Left forelimb (tissue), 1 donor: ENCODE results near the gene WDPCP.
"Not testable (repeated sequence)": the region's sequence is repeated elsewhere in the genome, so short reads cannot be mapped to it uniquely, and the experiment has no call there.

Experiments used
- DNase-seq: peaks from one replicate; pipeline ENCODE4 v3.0.0-alpha.2; 2018; ENCODE audit warnings: low spot score

WDPCP gene

DNA sequence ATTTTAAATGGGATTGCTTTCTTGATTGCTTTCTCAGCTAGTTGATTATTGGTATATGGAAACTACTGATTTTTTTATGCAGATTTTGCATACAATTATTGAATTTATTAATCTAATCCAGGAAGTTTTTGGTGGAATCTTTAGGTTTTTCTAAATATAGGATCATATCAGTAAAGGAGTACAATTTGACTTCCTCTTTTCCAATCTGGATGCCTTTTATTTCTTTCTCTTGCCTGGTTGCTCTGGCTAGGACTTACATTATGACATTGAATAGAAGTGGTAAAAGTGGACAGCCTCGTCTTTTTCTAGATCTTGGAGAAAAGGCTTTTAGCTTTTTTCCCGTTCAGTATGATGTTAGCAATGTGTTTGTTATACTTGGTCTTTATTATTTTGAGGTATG is 486.3 kb downstream of the WDPCP start:
- DNase-seq: no peak

DNA sequence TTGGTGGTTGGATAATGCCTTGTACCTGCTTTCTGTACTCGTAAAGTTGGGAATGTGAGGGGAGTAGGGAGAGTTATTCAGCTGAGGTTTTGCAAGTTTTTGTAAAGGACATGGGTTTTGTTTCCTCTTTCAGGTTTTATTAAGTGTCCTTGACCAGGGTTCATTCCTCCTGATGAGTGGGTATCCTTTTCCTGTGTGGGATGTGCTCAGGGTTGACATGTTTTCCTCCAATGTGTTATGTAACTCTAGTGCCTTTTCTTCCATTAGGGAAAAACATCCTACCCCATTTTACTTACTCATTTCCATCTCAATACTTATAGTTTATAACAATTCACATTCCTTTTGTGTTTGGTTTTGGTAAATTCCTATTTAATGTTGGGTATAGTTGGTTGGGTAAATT is 489.2 kb downstream of the WDPCP start:
- DNase-seq: no peak

DNA sequence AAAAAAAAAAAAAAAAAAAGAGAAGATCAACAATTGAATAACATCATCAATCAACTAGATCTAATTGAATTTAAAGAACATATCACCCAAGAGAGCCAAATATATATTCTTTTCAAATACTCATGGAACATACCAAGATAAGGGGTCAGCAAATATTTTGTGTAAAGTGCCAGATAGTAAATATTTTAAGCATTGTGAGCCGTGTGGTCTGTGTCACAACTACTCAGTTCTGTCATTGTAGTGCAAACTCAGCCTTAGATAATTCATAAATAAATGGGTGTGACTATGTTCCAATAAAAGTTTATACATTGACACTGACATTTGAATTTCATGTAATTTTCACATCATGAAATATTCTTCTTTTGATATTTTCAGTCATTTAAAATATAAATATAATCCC is 491.8 kb downstream of the WDPCP start:
- no peak for DNase-seq

GRCh38 chr2:63093502-63093901 is 494.8 kb downstream of the WDPCP start:
- DNase-seq: no peak

GRCh38 chr2:63092857-63093256 is 495.4 kb downstream of the WDPCP start:
- no peak for DNase-seq

DNA sequence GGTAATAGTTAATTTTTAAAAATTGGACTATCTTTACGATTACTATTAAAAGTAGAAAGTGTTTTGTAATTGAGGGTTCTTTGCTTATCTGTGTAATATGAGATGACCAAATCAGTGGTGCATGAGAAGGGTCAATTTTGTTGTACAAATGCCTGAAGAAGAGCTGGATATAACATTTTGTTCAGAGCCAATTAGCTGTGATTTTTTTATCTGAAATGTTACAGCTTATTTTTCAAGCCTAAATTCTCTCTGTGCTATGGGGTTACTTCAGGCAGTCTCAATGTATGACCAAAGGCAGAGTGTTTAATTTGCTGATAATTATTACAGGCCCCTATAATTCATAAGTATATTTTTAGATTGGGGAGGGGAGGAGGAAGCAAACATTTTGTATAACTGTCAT is 495.9 kb downstream of the WDPCP start:
- DNase-seq: no peak

GRCh38 chr2:63086687-63087086 is 501.6 kb downstream of the WDPCP start:
- no peak for DNase-seq

- no peak for DNase-seq
Measured at GRCh38 chr2:63081404-63081803, 506.9 kb downstream of the WDPCP start.

- no peak for DNase-seq
Measured at GRCh38 chr2:63078852-63079606, 509.2 kb downstream of the WDPCP start.

DNA sequence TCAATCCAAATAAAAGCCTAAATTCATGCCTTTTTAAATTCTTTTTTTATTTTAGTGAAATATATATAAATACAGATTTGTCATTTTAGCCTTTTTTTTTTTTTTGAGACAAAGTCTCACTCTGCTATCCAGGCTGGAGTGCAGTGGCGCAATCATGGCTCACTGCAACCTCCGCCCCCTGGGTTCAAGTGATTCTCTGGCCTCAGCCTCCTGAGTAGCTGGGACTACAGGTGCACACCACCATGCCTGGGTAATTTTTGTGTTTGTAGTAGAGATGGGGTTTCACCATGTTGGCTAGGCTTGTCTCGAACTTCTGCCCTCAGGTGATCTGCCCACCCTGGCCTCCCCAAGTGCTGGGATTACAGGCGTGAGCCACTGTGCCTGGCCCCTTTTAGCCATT is 513.9 kb downstream of the WDPCP start:
- DNase-seq: not testable (repeated sequence)

DNA sequence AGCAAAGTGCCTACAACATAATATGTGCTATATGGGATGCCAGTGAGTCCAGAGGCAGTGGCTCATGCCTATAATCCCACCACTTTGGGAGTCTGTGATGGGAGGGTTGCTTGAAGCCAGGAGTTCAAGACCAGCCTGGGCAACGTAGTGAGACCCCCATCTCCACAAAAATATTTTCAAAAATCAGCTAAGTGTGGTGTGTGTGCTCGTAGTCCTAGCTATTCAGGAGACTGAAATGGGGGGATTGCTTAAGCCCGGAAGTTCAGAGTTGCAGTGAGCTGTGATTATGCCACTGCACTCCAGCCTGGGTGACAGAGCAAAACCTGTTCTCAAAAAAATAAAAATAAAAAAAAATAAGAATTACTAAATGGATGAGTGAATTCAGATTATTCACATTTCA is 514.3 kb downstream of the WDPCP start:
- no peak for DNase-seq

- no peak for DNase-seq
Measured at GRCh38 chr2:63071664-63072063, 516.6 kb downstream of the WDPCP start.
